HG03432 (cell line): ENCODE results near the gene TMEM231.
A peak's percentile ranks its signal among the peaks of the same experiment; 100 is the strongest.
"Not testable (repeated sequence)": the region's sequence is repeated elsewhere in the genome, so short reads cannot be mapped to it uniquely, and the experiment has no call there.

Experiments used
- ATAC-seq: cut with Tn5 transposase; IDR thresholded peaks from one replicate; pipeline ENCODE4 v1.9.1; 2021; ENCODE audit warnings: mild to moderate bottlenecking, moderate library complexity; ENCODE audit not compliant: unreplicated experiment

Gene TMEM231

GRCh38 chr16:75534560-75535205 lies 21.4 kb downstream of the TMEM231 start:
- ATAC-seq, result no peak

- no peak for ATAC-seq
These were observed 23.3 kb downstream of the TMEM231 start for GRCh38 chr16:75532791-75533190.

- no peak for ATAC-seq
These were observed 23.8 kb downstream of the TMEM231 start for GRCh38 chr16:75532142-75532765.

GRCh38 chr16:75529959-75530358 lies 26.1 kb downstream of the TMEM231 start:
- ATAC-seq, result no peak

- ATAC-seq, result no peak
These were observed 26.8 kb downstream of the TMEM231 start for GRCh38 chr16:75529056-75529905.

- ATAC-seq, result no peak
These were observed 28.2 kb downstream of the TMEM231 start for GRCh38 chr16:75527825-75528299.

- ATAC-seq, result no peak
These were observed 29.8 kb downstream of the TMEM231 start for GRCh38 chr16:75526032-75526790.

- no peak for ATAC-seq
These were observed 36.9 kb downstream of the TMEM231 start for GRCh38 chr16:75519175-75519574.

- peak; percentile 29 for ATAC-seq
These were observed 39.7 kb downstream of the TMEM231 start for GRCh38 chr16:75516189-75516966.

GRCh38 chr16:75514296-75514695 lies 41.8 kb downstream of the TMEM231 start:
- no peak for ATAC-seq

- no peak for ATAC-seq
These were observed 49.5 kb downstream of the TMEM231 start for GRCh38 chr16:75506574-75506973.

- ATAC-seq, result no peak
These were observed 49.9 kb downstream of the TMEM231 start for GRCh38 chr16:75506107-75506506.

- ATAC-seq, result no peak
These were observed 52.3 kb downstream of the TMEM231 start for GRCh38 chr16:75503801-75504200.

- no peak for ATAC-seq
These were observed 53.0 kb downstream of the TMEM231 start for GRCh38 chr16:75502916-75503605.

- ATAC-seq, result not testable (repeated sequence)
These were observed 54.2 kb downstream of the TMEM231 start for GRCh38 chr16:75501820-75502219.

- ATAC-seq, result no peak
These were observed 54.7 kb downstream of the TMEM231 start for GRCh38 chr16:75501359-75501758.

- not testable (repeated sequence) for ATAC-seq
These were observed 57.3 kb downstream of the TMEM231 start for GRCh38 chr16:75498605-75499322.

GRCh38 chr16:75497558-75497957 lies 58.5 kb downstream of the TMEM231 start:
- no peak for ATAC-seq
